ENCODE results near the gene ACER3. TPM values are rescaled to one million over a fixed set of nuclear protein-coding genes. Genes with fewer than 3 reads are reported as not detected.

Gene ACER3
- total RNA-seq, 1 donor from 2014 or later: 17.3 TPM

GRCh38 chr11:76880314-76880713 lies 19.6 kb downstream of the ACER3 start:
- Histone ChIP-seq H4K20me1 (ENCODE audit: insufficient read depth, low read length) (no peaks in the 10 kb centered on the region), H3K4me2 (ENCODE audit: low read length) (no peak overlapping the region), H3K79me2 (ENCODE audit: insufficient read depth, low read length) (peaks cover 3% of the 10 kb centered on the region), H3K9me3 (ENCODE audit: insufficient read depth, low read depth, low read length) (no peaks in the 10 kb centered on the region), H3K36me3 (ENCODE audit: insufficient read depth, low read length) (no peaks in the 10 kb centered on the region), H3K4me3 (ENCODE audit: insufficient read depth, low read depth, low read length) (no peak overlapping the region), H3K27me3 (ENCODE audit: insufficient read depth, low read length) (no peaks in the 10 kb centered on the region), H3K27ac (ENCODE audit: low read depth, low read length) (no peak overlapping the region), H3K9ac (ENCODE audit: low read length) (no peak overlapping the region), H3K4me1 (ENCODE audit: insufficient read depth, low read length) (peaks cover 9% of the 10 kb centered on the region), H2AFZ (ENCODE audit: low read depth, low read length) (no peak overlapping the region)
- FAIRE-seq: no peak
- Mint-ChIP-seq H3K9me3 (ENCODE audit: unreplicated experiment) (no peaks in the 10 kb centered on the region), H3K4me1 (ENCODE audit: low read depth, unreplicated experiment) (peaks cover 6% of the 10 kb centered on the region), H3K4me3 (ENCODE audit: unreplicated experiment) (no peak overlapping the region), H3K27me3 (ENCODE audit: low read depth, unreplicated experiment) (no peaks in the 10 kb centered on the region), H3K36me3 (ENCODE audit: low read depth, unreplicated experiment) (no peaks in the 10 kb centered on the region), H3K27ac (ENCODE audit: unreplicated experiment) (no peak overlapping the region)
- no peak for TF ChIP-seq EZH2 (IDR thresholded peaks at IDR 0.05; ENCODE audit: insufficient read depth, low read length)
- peak; percentile 13 for TF ChIP-seq CTCF (IDR thresholded peaks at IDR 0.05; ENCODE audit: insufficient read depth, low read depth, low read length)
- DNase-seq (ENCODE audit: low read depth): no peak

- no peak overlapping the region for H3K4me2 ChIP-seq (ENCODE audit: low read length)
- H3K4me3 ChIP-seq (ENCODE audit: insufficient read depth, low read depth, low read length): no peak overlapping the region
- H4K20me1 ChIP-seq (ENCODE audit: insufficient read depth, low read length): no peaks in the 10 kb centered on the region
- no peaks in the 10 kb centered on the region for H3K27me3 Mint-ChIP-seq (ENCODE audit: low read depth, unreplicated experiment)
- H3K4me1 Mint-ChIP-seq (ENCODE audit: low read depth, unreplicated experiment): peaks cover 9% of the 10 kb centered on the region
- no peaks in the 10 kb centered on the region for H3K9me3 Mint-ChIP-seq (ENCODE audit: unreplicated experiment)
- FAIRE-seq (no peak), DNase-seq (ENCODE audit: low read depth) (no peak)
- no peaks in the 10 kb centered on the region for H3K36me3 ChIP-seq (ENCODE audit: insufficient read depth, low read length)
- H3K9ac ChIP-seq (ENCODE audit: low read length): no peak overlapping the region
- no peak overlapping the region for H2AFZ ChIP-seq (ENCODE audit: low read depth, low read length)
- no peaks in the 10 kb centered on the region for H3K27me3 ChIP-seq (ENCODE audit: insufficient read depth, low read length)
- peaks cover 3% of the 10 kb centered on the region for H3K79me2 ChIP-seq (ENCODE audit: insufficient read depth, low read length)
- no peaks in the 10 kb centered on the region for H3K9me3 ChIP-seq (ENCODE audit: insufficient read depth, low read depth, low read length)
- H3K27ac ChIP-seq (ENCODE audit: low read depth, low read length): no peak overlapping the region
- no peak overlapping the region for H3K27ac Mint-ChIP-seq (ENCODE audit: unreplicated experiment)
- H3K4me1 ChIP-seq (ENCODE audit: insufficient read depth, low read length): peaks cover 14% of the 10 kb centered on the region
- H3K36me3 Mint-ChIP-seq (ENCODE audit: low read depth, unreplicated experiment): no peaks in the 10 kb centered on the region
- no peak for TF ChIP-seq CTCF (IDR thresholded peaks at IDR 0.05; ENCODE audit: insufficient read depth, low read depth, low read length)
- no peak for TF ChIP-seq EZH2 (IDR thresholded peaks at IDR 0.05; ENCODE audit: insufficient read depth, low read length)
- no peak overlapping the region for H3K4me3 Mint-ChIP-seq (ENCODE audit: unreplicated experiment)
These were observed 20.2 kb downstream of the ACER3 start for GRCh38 chr11:76880956-76881355.

- H3K4me1 Mint-ChIP-seq (ENCODE audit: low read depth, unreplicated experiment): peaks cover 11% of the 10 kb centered on the region
- Histone ChIP-seq H3K4me1 (ENCODE audit: insufficient read depth, low read length) (peaks cover 10% of the 10 kb centered on the region), H3K4me3 (ENCODE audit: insufficient read depth, low read depth, low read length) (no peak overlapping the region), H3K79me2 (ENCODE audit: insufficient read depth, low read length) (no peaks in the 10 kb centered on the region), H3K27ac (ENCODE audit: low read depth, low read length) (no peak overlapping the region), H3K27me3 (ENCODE audit: insufficient read depth, low read length) (no peaks in the 10 kb centered on the region), H3K36me3 (ENCODE audit: insufficient read depth, low read length) (no peaks in the 10 kb centered on the region), H3K4me2 (ENCODE audit: low read length) (peak overlapping the region; percentile 53), H3K9me3 (ENCODE audit: insufficient read depth, low read depth, low read length) (no peaks in the 10 kb centered on the region), H4K20me1 (ENCODE audit: insufficient read depth, low read length) (no peaks in the 10 kb centered on the region), H2AFZ (ENCODE audit: low read depth, low read length) (no peak overlapping the region), H3K9ac (ENCODE audit: low read length) (no peak overlapping the region)
- no peaks in the 10 kb centered on the region for H3K36me3 Mint-ChIP-seq (ENCODE audit: low read depth, unreplicated experiment)
- TF ChIP-seq CTCF (IDR thresholded peaks at IDR 0.05; ENCODE audit: insufficient read depth, low read depth, low read length): no peak
- TF ChIP-seq EZH2 (IDR thresholded peaks at IDR 0.05; ENCODE audit: insufficient read depth, low read length): no peak
- FAIRE-seq: no peak
- H3K27me3 Mint-ChIP-seq (ENCODE audit: low read depth, unreplicated experiment): no peaks in the 10 kb centered on the region
- DNase-seq (ENCODE audit: low read depth): peak; percentile 68
- H3K4me3 Mint-ChIP-seq (ENCODE audit: unreplicated experiment): no peak overlapping the region
- no peaks in the 10 kb centered on the region for H3K9me3 Mint-ChIP-seq (ENCODE audit: unreplicated experiment)
- H3K27ac Mint-ChIP-seq (ENCODE audit: unreplicated experiment): no peak overlapping the region
These were observed 24.8 kb downstream of the ACER3 start for GRCh38 chr11:76885390-76886097.

All from astrocyte (in vitro differentiated cells and primary cell).